Tracheal epithelial cell (primary cell): ENCODE data around the gene PDE2A. TPM values are rescaled to one million over a fixed set of nuclear protein-coding genes. Genes with fewer than 3 reads are reported as not detected.

ENCODE experiments used
- total RNA-seq: library from RNA; depleted of rRNA; stranded (reverse); fragments of >200 nt; gene quantifications from 2 replicates; pipeline ENCODE4 v1.2.1, GENCODE V29; 2014

The PDE2A gene
- total RNA-seq: 3.8 and 5.3 TPM in 2 replicates

DNA sequence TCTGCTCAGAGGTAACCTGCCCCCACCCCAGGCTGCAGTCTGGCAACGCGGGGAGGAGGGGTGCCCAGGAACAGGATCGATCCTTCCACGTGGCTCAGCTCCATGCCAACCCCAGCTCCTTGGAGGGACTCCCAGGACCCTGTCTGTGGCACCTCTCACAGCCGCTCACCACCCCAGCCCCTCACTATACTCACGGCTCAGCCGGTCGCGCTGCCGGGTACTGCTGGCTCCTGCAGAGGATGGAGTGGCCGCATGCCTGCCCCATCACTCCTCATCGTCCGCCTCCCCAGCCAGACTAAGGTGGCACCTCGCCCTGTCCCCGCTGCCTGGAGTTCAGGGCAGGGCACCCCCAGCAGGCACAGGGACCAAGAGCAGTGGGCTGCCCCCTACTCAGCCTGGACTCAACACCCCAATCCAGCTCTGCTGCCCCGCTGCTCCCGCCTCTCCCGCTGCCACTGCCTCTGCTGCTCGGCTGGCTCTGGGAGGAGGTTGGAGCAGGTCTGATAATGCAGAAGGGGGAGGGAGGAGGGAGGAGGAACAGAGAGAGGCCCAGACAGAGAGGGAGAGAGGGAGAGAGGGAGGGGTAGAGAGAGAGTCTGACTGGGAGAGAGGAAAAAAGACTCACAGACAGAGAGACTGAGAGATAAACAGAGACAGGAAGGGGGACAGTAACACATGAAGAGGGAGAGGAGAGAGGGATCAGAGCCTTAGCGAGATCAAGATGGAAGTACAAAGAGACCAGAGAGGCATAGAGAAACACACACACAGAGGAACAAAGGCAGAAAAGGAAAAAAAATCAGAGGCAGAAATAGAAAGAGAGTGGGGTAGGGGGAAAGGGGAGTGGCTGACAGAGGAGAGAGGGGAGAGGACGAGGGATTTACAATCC is at the start of gene PDE2A:
TSS of gene PDE2A (minus strand) at position 480 of the 886 bp plus-strand sequence. CDS start at position 265, 215 bp downstream.

Other genes with a start within 250 kb of the PDE2A start
- gene CLPB, start 239.9 kb downstream of the PDE2A start, total RNA-seq: 34.7 and 49.4 TPM in 2 replicates
- gene ARAP1, start 78.0 kb upstream of the PDE2A start, total RNA-seq: 109 and 110 TPM in 2 replicates
- gene STARD10, start 119.6 kb upstream of the PDE2A start, total RNA-seq: 113 and 187 TPM in 2 replicates
- gene ATG16L2, start 140.0 kb upstream of the PDE2A start, total RNA-seq: 2.8 and 10.8 TPM in 2 replicates